Body of pancreas (tissue), 4 donors: Measurements from ENCODE around the gene VPS39. TPM values are rescaled to one million over a fixed set of nuclear protein-coding genes. Genes with fewer than 3 reads are reported as not detected.

Source experiments
- ATAC-seq: fragments of 150-250 bp; one replicate; pipeline ENCODE4 v1.9.1; 2016
- DNase-seq, 4 donors: peaks; one replicate each; pipeline ENCODE4 v3.0.0-alpha.2; 2019
- H3K27ac ChIP-seq, 4 donors: fragments of 200-600 bp; sonication (generic); 1 replicate in 3 of 4; 2 replicates in 1 of 4; pipeline versions ENCODE4 v1.5.1 to v1.6.1; 2016 to 2019; ENCODE audit warnings: mild to moderate bottlenecking in 1 of 4, mixed read lengths in 1 of 4, moderate library complexity in 1 of 4
- H3K27me3 ChIP-seq, 2 donors: fragments of 200-600 bp; sonication (generic); one replicate each; pipeline ENCODE4 v1.6.0; 2016; ENCODE audit warnings: mild to moderate bottlenecking in 1 of 2
- H3K36me3 ChIP-seq, 2 donors: fragments of 200-600 bp; sonication (generic); replicated peaks in 1 of 2; 2 replicates each; pipeline ENCODE4 v1.5.1; 2016; ENCODE audit warnings: low read depth in 2 of 2; ENCODE audit not compliant: insufficient read depth in 1 of 2
- H3K4me1 ChIP-seq: fragments of 200-600 bp; sonication (generic); one replicate; pipeline ENCODE4 v1.6.0; 2016
- H3K4me3 ChIP-seq, 2 donors: fragments of 200-600 bp; sonication (generic); 1 replicate in 1 of 2; 2 replicates in 1 of 2; pipeline ENCODE4 v1.5.1; 2016 to 2019
- H3K9me3 ChIP-seq, 3 donors: fragments of 200-600 bp; sonication (generic); 1 replicate in 2 of 3; 2 replicates in 1 of 3; pipeline ENCODE4 v1.5.1; 2016
- CTCF ChIP-seq, 7 experiments: fragments of 450-650 bp in 4 of 7; fragments of 200-600 bp in 3 of 7; sonication (generic) in 3 of 7; IDR thresholded peaks; one replicate each; pipeline ENCODE4 v1.5.1; 2016 to 2019; ENCODE audit warnings: antibody characterized with exemption in 7 of 7
- POLR2A ChIP-seq, 3 donors: fragments of 450-650 bp; IDR thresholded peaks; one replicate each; pipeline ENCODE4 v1.6.1; 2016; ENCODE audit warnings: antibody characterized with exemption in 3 of 3, mild to moderate bottlenecking in 2 of 3
- WGBS, 2 donors: methylation state at CpG; one replicate each; pipeline ENCODE4 v1.1.5; 2017; 5-methylcytosine and 5-hydroxymethylcytosine counted together
- intact Hi-C: fragments of 100-400 bp; cut with DNase I; formaldehyde crosslinking; loops from one replicate; pipeline ENCODE4 v1.15.1; 2023
- total RNA-seq, 2 donors: library from RNA; depleted of rRNA; stranded (reverse); fragments of >200 nt; gene quantifications; one replicate each; pipeline ENCODE4 v1.1.0, GENCODE V29; 2016

VPS39 gene
- total RNA-seq, 2 donors from 2014 or later = 48.5 to 133 TPM

GRCh38 chr15:42184296-42184695 lies 23.8 kb downstream of the VPS39 start:
- intact Hi-C loops = no loop called here
- no peaks in the 10 kb centered on the region for H3K9me3 ChIP-seq
- ATAC-seq (no peak), DNase-seq (peak in 1 of 4 donors; percentile 50)
- H3K4me1 ChIP-seq = no peaks in the 10 kb centered on the region
- H3K4me3 ChIP-seq = no peak overlapping the region
- no peak overlapping the region for H3K27ac ChIP-seq
- no peaks in the 10 kb centered on the region for H3K27me3 ChIP-seq
- 72 to 76% methylated on average over 5 of the region's 5 CpGs for WGBS, 2 donors
- H3K36me3 ChIP-seq = peaks cover 12 to 38% of the 10 kb centered on the region in 2 donors
- TF ChIP-seq POLR2A (IDR thresholded peaks at IDR 0.05) (no peak), CTCF (IDR thresholded peaks at IDR 0.05) (no peak)

GRCh38 chr15:42182961-42183360 lies 25.1 kb downstream of the VPS39 start:
- intact Hi-C loops = no loop called here
- H3K36me3 ChIP-seq = peaks cover 19 to 37% of the 10 kb centered on the region in 2 donors
- 81 to 89% methylated on average over 6 of the region's 6 CpGs for WGBS, 2 donors
- H3K27ac ChIP-seq = peak overlapping the region in 1 of 4 donors; percentile 22
- no peaks in the 10 kb centered on the region for H3K27me3 ChIP-seq
- ATAC-seq = no peak
- H3K9me3 ChIP-seq = no peaks in the 10 kb centered on the region
- TF ChIP-seq POLR2A (IDR thresholded peaks at IDR 0.05) (no peak), CTCF (IDR thresholded peaks at IDR 0.05) (no peak)
- no peak overlapping the region for H3K4me3 ChIP-seq
- peak in 1 of 4 donors; percentile 46 for DNase-seq
- H3K4me1 ChIP-seq = no peaks in the 10 kb centered on the region

GRCh38 chr15:42182328-42182886 lies 25.7 kb downstream of the VPS39 start:
- Histone ChIP-seq H3K27me3 (no peaks in the 10 kb centered on the region), H3K9me3 (no peaks in the 10 kb centered on the region), H3K27ac (peak overlapping the region in 1 of 4 donors; percentile 22), H3K4me3 (no peak overlapping the region), H3K4me1 (no peaks in the 10 kb centered on the region), H3K36me3 (peaks cover 19 to 37% of the 10 kb centered on the region in 2 donors)
- intact Hi-C loops = no loop called here
- ATAC-seq (no peak), DNase-seq (no peak)
- TF ChIP-seq CTCF (IDR thresholded peaks at IDR 0.05) (no peak), POLR2A (IDR thresholded peaks at IDR 0.05) (no peak)
- WGBS, 2 donors = 84 to 87% methylated on average over 6 of the region's 6 CpGs

GRCh38 chr15:42178056-42178455 lies 30.0 kb downstream of the VPS39 start:
- no peak for ATAC-seq
- H3K9me3 ChIP-seq = no peaks in the 10 kb centered on the region
- no peak for DNase-seq
- H3K36me3 ChIP-seq = peaks cover 13 to 26% of the 10 kb centered on the region in 2 donors
- WGBS, 2 donors = 67 to 90% methylated on average over 2 of the region's 2 CpGs
- intact Hi-C loops = no loop called here
- no peak overlapping the region for H3K4me3 ChIP-seq
- no peak overlapping the region for H3K27ac ChIP-seq
- TF ChIP-seq POLR2A (IDR thresholded peaks at IDR 0.05) (no peak), CTCF (IDR thresholded peaks at IDR 0.05) (no peak)
- no peaks in the 10 kb centered on the region for H3K4me1 ChIP-seq
- H3K27me3 ChIP-seq = no peaks in the 10 kb centered on the region

GRCh38 chr15:42175671-42176070 lies 32.4 kb downstream of the VPS39 start:
- TF ChIP-seq POLR2A (IDR thresholded peaks at IDR 0.05) (no peak), CTCF (IDR thresholded peaks at IDR 0.05) (no peak)
- intact Hi-C loops = no loop called here
- Histone ChIP-seq H3K9me3 (no peaks in the 10 kb centered on the region), H3K36me3 (peaks cover 7 to 34% of the 10 kb centered on the region in 2 donors), H3K4me1 (no peaks in the 10 kb centered on the region), H3K27ac (no peak overlapping the region), H3K27me3 (no peaks in the 10 kb centered on the region), H3K4me3 (no peak overlapping the region)
- no peak for DNase-seq
- 81 to 82% methylated on average over 5 of the region's 5 CpGs for WGBS, 2 donors
- no peak for ATAC-seq
